OCI-LY7 (cell line): Measurements from ENCODE around the gene MAP2K7. TPM values are rescaled to one million over a fixed set of nuclear protein-coding genes. Genes with fewer than 3 reads are reported as not detected.

Experiments used
- BruUV-seq: library from RNA; stranded (reverse); fragments of 400-500 nt; replicated peaks from 2 replicates; lab custom pipeline; 2021; lab: Mats Ljungman, UMichigan
- CTCF ChIA-PET: fragments of 300-600 bp; sonication (Branson Sonifier 250); formaldehyde crosslinking; loops from one replicate; lab custom pipeline; 2022; ENCODE audit warnings: antibody characterized with exemption; ENCODE audit not compliant: unreplicated experiment; lab: Charles Lee
- POLR2A ChIA-PET: fragments of 300-600 bp; sonication (Branson Sonifier 250); formaldehyde crosslinking; loops from one replicate; lab custom pipeline; 2022; ENCODE audit warnings: antibody characterized with exemption; lab: Charles Lee
- DNase-seq: peaks from one replicate; pipeline ENCODE4 v3.0.0-alpha.2; 2015; ENCODE audit warnings: low spot score
- H2AFZ ChIP-seq: fragments of 200-600 bp; sonication (generic), shearing (Covaris generic); 2 replicates; pipeline ENCODE4 v1.6.1; 2014; ENCODE audit warnings: mild to moderate bottlenecking, antibody characterized with exemption, low read length, moderate library complexity
- H3K27ac ChIP-seq: fragments of 200-600 bp; sonication (generic); 2 replicates; pipeline ENCODE4 v1.5.1; 2014; ENCODE audit warnings: mixed run types, low read depth, mild to moderate bottlenecking, moderate library complexity, low read length, inconsistent platforms; ENCODE audit not compliant: poor library complexity, severe bottlenecking
- H3K36me3 ChIP-seq: fragments of 200-600 bp; sonication (generic); 2 replicates; pipeline ENCODE4 v1.6.1; 2014; ENCODE audit warnings: mild to moderate bottlenecking, antibody characterized with exemption, low read length, moderate library complexity, mixed read lengths; ENCODE audit not compliant: insufficient read depth
- H3K4me1 ChIP-seq: fragments of 200-600 bp; sonication (generic); 2 replicates; pipeline ENCODE4 v1.5.1; 2014; ENCODE audit warnings: mild to moderate bottlenecking, low read length; ENCODE audit not compliant: insufficient read depth, poor library complexity, severe bottlenecking
- H3K4me2 ChIP-seq: fragments of 200-600 bp; sonication (generic); 2 replicates; pipeline ENCODE4 v1.6.1; 2014; ENCODE audit warnings: mild to moderate bottlenecking, low read length
- H3K4me3 ChIP-seq: fragments of 200-600 bp; sonication (generic); 2 replicates; pipeline ENCODE4 v1.5.1; 2014; ENCODE audit warnings: mild to moderate bottlenecking, low read depth, low read length; ENCODE audit not compliant: poor library complexity, severe bottlenecking
- H3K79me2 ChIP-seq: fragments of 200-600 bp; sonication (generic); 2 replicates; pipeline ENCODE4 v1.6.1; 2016; ENCODE audit warnings: low read depth, mild to moderate bottlenecking, low read length, moderate library complexity, mixed read lengths; ENCODE audit not compliant: insufficient read depth
- H3K9me2 ChIP-seq: fragments of 200-600 bp; sonication (generic); 2 replicates; pipeline ENCODE4 v1.6.1; 2016; ENCODE audit warnings: mild to moderate bottlenecking, low read length, mixed read lengths; ENCODE audit not compliant: insufficient read depth
- H3K9me3 ChIP-seq: fragments of 200-600 bp; sonication (generic); 2 replicates; pipeline ENCODE4 v1.6.1; 2014; ENCODE audit warnings: mild to moderate bottlenecking, mixed run types, low read length, mixed read lengths
- H4K20me1 ChIP-seq: fragments of 200-600 bp; sonication (generic); 2 replicates; pipeline ENCODE4 v1.6.1; 2014; ENCODE audit warnings: mild to moderate bottlenecking, antibody characterized with exemption, low read length, moderate library complexity, mixed read lengths; ENCODE audit not compliant: insufficient read depth
- CTCF ChIP-seq: fragments of 200-600 bp; sonication (generic); conservative IDR thresholded peaks from 2 replicates; pipeline ENCODE4 v1.5.1; 2014; ENCODE audit warnings: mild to moderate bottlenecking, antibody characterized with exemption, low read length, moderate library complexity, mixed read lengths
- EZH2phosphoT487 ChIP-seq: fragments of 200-600 bp; sonication (generic); IDR thresholded peaks from 2 replicates; pipeline ENCODE4 v1.6.1; 2018; ENCODE audit warnings: low read depth, borderline replicate concordance, mild to moderate bottlenecking, mixed run types, antibody characterized with exemption, low read length, moderate library complexity, mixed read lengths
- intact Hi-C: fragments of 100-400 bp; cut with micrococcal nuclease; formaldehyde crosslinking; loops from one replicate; pipeline ENCODE4 v1.10.0; 2022; ENCODE audit not compliant: unreplicated experiment
- total RNA-seq, 2 experiments: library from RNA; depleted of rRNA in 1 of 2; stranded (reverse); fragments of >200 nt in 1 of 2; shearing (Covaris generic) in 1 of 2; gene quantifications; 2 replicates each; pipeline ENCODE4 v1.2.3, GENCODE V29; 2014 to 2022

The MAP2K7 gene
- total RNA-seq, 2 experiments from 2014 or later: 23.2 to 44.5 TPM

DNA sequence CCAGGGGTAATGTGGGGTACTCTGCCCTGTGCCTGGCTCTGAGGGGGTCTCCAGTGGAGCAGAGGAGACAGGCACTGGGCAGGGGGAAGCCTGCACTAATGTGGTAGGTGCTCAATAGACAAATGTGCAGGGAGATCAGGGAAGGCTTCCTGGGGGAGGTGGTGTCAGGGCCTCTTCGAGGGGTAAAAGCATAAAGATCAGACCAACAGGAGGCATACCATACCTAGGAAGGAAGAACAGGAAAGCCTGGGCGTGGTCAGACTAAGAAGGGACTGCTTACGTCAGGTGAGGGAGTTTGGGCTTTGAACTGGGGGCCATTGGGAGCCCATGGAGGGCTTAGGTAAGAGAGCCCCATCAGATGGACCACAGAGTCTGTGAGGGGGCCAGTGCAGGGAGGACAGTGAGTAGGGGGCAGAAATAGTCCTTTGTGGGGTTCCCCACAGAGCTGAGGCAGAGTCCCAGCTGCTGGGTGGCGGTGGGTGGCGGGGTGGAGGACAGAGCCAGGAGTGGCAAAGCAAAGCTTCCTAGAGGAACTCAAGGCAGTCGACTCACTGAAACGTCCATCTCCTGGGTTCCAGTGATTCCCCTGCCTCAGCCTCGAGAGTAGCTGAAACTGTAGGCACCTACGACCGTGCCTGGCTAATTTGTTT lies 38.3 kb upstream of the MAP2K7 start:
- peak; percentile 18 for DNase-seq
- Histone ChIP-seq H3K79me2 (no peaks in the 10 kb centered on the region), H3K4me2 (no peak overlapping the region), H3K4me3 (no peak overlapping the region), H3K36me3 (no peaks in the 10 kb centered on the region), H3K9me2 (no peaks in the 10 kb centered on the region), H3K4me1 (peaks cover 24% of the 10 kb centered on the region), H4K20me1 (no peaks in the 10 kb centered on the region), H3K9me3 (no peaks in the 10 kb centered on the region), H3K27ac (no peak overlapping the region), H2AFZ (no peak overlapping the region)
- intact Hi-C loops: no loop called here
- CTCF ChIA-PET: no interaction called here
- BruUV-seq: no TSS peak
- no peak for TF ChIP-seq CTCF
- TF ChIP-seq EZH2phosphoT487: no peak
- POLR2A ChIA-PET: no interaction called here

- TF ChIP-seq CTCF (no peak), EZH2phosphoT487 (no peak)
Measured at GRCh38 chr19:7866399-7867091, 37.1 kb upstream of the MAP2K7 start.

More at GRCh38 chr19:7866399-7867091, 37.1 kb upstream of the MAP2K7 start:
- no peaks in the 10 kb centered on the region for H3K9me3 ChIP-seq
- DNase-seq: no peak
- POLR2A ChIA-PET: no interaction called here
- H3K4me1 ChIP-seq: peaks cover 36% of the 10 kb centered on the region
- no peaks in the 10 kb centered on the region for H3K9me2 ChIP-seq
- BruUV-seq: no TSS peak
- no peak overlapping the region for H3K4me2 ChIP-seq
- H3K27ac ChIP-seq: no peak overlapping the region
- CTCF ChIA-PET: no interaction called here
- H3K4me3 ChIP-seq: no peak overlapping the region
- H2AFZ ChIP-seq: no peak overlapping the region
- intact Hi-C loops: no loop called here
- no peaks in the 10 kb centered on the region for H3K36me3 ChIP-seq
- H4K20me1 ChIP-seq: no peaks in the 10 kb centered on the region
- no peaks in the 10 kb centered on the region for H3K79me2 ChIP-seq
